PC-3 (cell line): ENCODE data around the gene CHKB. TPM values are rescaled to one million over a fixed set of nuclear protein-coding genes. Genes with fewer than 3 reads are reported as not detected.

Source experiments
- ATAC-seq: fragments of 200-7000 bp; cut with Tn5 transposase; 2 replicates; pipeline ENCODE4 v1.9.1; 2020; ENCODE audit warnings: mild to moderate bottlenecking, moderate library complexity
- BruUV-seq: library from RNA; stranded (reverse); fragments of 400-500 nt; replicated peaks from 2 replicates; lab custom pipeline; 2021; lab: Mats Ljungman, UMichigan
- CTCF ChIA-PET: fragments of 300-600 bp; sonication (Branson Sonifier 250); formaldehyde crosslinking; loops from one replicate; lab custom pipeline; 2022; ENCODE audit warnings: antibody characterized with exemption; lab: Charles Lee
- POLR2A ChIA-PET: fragments of 300-600 bp; sonication (Branson Sonifier 250); formaldehyde crosslinking; loops from one replicate; lab custom pipeline; 2022; ENCODE audit warnings: antibody characterized with exemption; ENCODE audit not compliant: unreplicated experiment; lab: Charles Lee
- DNase-seq: peaks from one replicate; pipeline ENCODE4 v3.0.0-alpha.2; 2015
- H2AFZ ChIP-seq: fragments of 300-600 bp; sonication (generic); 2 replicates; pipeline ENCODE4 v1.6.0; 2016; ENCODE audit warnings: antibody characterized with exemption, low read length
- H3F3A ChIP-seq: fragments of 300-600 bp; sonication (generic); one replicate; pipeline ENCODE4 v1.6.0; 2017; ENCODE audit warnings: antibody characterized with exemption, low read length, control low read depth, mild to moderate bottlenecking; ENCODE audit not compliant: unreplicated experiment
- H3K27ac ChIP-seq: fragments of 300-600 bp; sonication (generic); 2 replicates; pipeline ENCODE4 v1.5.1; 2016; ENCODE audit warnings: mild to moderate bottlenecking, low read length
- H3K27me3 ChIP-seq: fragments of 300-600 bp; sonication (generic); 2 replicates; pipeline ENCODE4 v1.6.1; 2016; ENCODE audit warnings: low read length, mixed read lengths
- H3K36me3 ChIP-seq: fragments of 300-600 bp; sonication (generic); 2 replicates; pipeline ENCODE4 v1.6.1; 2016; ENCODE audit warnings: low read depth, mixed run types, low read length, mixed read lengths
- H3K4me1 ChIP-seq: fragments of 300-600 bp; sonication (generic); 2 replicates; pipeline ENCODE4 v1.5.1; 2016; ENCODE audit warnings: low read length; ENCODE audit not compliant: insufficient read depth
- H3K4me2 ChIP-seq: fragments of 300-600 bp; sonication (generic); 2 replicates; pipeline ENCODE4 v1.6.0; 2016; ENCODE audit warnings: low read length
- H3K4me3 ChIP-seq: fragments of 300-600 bp; sonication (generic); 2 replicates; pipeline ENCODE4 v1.5.1; 2016; ENCODE audit warnings: mild to moderate bottlenecking, low read length, mixed read lengths
- H3K79me2 ChIP-seq: fragments of 300-600 bp; sonication (generic); 2 replicates; pipeline ENCODE4 v1.6.1; 2017; ENCODE audit warnings: low read length, mixed read lengths
- H3K9ac ChIP-seq: fragments of 300-600 bp; sonication (generic); 2 replicates; pipeline ENCODE4 v1.6.0; 2016; ENCODE audit warnings: mild to moderate bottlenecking, low read length
- H3K9me2 ChIP-seq: fragments of 300-600 bp; sonication (generic); replicated peaks from 2 replicates; pipeline ENCODE4 v1.6.1; 2016; ENCODE audit warnings: mixed run types, low read length, mixed read lengths
- H3K9me3 ChIP-seq: fragments of 300-600 bp; sonication (generic); 2 replicates; pipeline ENCODE4 v1.6.1; 2016; ENCODE audit warnings: low read length, mixed read lengths
- H4K20me1 ChIP-seq: fragments of 300-600 bp; sonication (generic); 2 replicates; pipeline ENCODE4 v1.6.1; 2016; ENCODE audit warnings: low read length, mixed read lengths
- EZH2 ChIP-seq: fragments of 300-600 bp; sonication (generic); IDR thresholded peaks from one replicate; pipeline ENCODE4 v1.6.1; 2017; ENCODE audit warnings: antibody characterized with exemption, mild to moderate bottlenecking, low read length; ENCODE audit not compliant: unreplicated experiment
- EZH2phosphoT487 ChIP-seq: fragments of 300-600 bp; sonication (generic); IDR thresholded peaks from 2 replicates; pipeline ENCODE4 v1.6.1; 2018; ENCODE audit warnings: mild to moderate bottlenecking, antibody characterized with exemption, low read length, borderline replicate concordance
- intact Hi-C: fragments of 100-400 bp; cut with micrococcal nuclease; formaldehyde crosslinking; loops from 2 replicates; pipeline ENCODE4 v1.9.0; 2023
- total RNA-seq: library from RNA; depleted of rRNA; stranded (reverse); fragments of >200 nt; gene quantifications from 2 replicates; pipeline ENCODE4 v1.2.3, GENCODE V29; 2014
- TF ChIP-seq, protein P1 (sequence below): fragments of 300-600 bp; sonication (generic); conservative IDR thresholded peaks from 2 replicates; pipeline ENCODE4 v1.5.1; 2017; ENCODE audit warnings: antibody characterized with exemption, low read depth, mild to moderate bottlenecking, low read length

Gene CHKB
- total RNA-seq, 1 experiment from 2014 or later = 31.5 TPM

DNA sequence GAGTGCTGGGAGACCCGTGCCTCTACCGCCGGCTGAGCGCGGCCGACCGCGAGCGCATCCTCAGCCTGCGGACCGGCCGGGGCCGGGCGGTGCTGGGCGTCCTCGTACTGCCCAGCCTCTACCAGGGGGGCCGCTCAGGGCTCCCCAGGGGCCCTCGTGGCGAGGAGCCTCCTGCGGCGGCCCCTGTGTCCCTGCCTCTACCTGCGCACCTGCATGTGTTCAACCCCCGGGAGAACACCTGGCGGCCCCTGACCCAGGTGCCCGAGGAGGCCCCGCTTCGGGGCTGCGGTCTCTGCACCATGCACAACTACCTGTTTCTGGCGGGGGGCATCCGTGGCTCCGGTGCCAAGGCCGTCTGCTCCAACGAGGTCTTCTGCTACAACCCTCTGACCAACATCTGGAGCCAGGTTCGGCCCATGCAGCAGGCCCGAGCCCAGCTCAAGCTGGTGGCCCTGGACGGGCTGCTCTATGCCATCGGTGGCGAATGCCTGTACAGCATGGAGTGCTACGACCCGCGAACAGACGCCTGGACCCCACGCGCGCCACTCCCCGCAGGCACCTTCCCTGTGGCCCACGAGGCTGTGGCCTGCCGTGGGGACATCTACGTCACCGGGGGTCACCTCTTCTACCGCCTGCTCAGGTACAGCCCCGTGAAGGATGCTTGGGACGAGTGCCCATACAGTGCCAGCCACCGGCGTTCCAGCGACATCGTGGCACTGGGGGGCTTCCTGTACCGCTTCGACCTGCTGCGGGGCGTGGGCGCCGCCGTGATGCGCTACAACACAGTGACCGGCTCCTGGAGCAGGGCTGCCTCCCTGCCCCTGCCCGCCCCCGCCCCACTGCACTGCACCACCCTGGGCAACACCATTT lies 33.5 kb downstream of the CHKB start:
- ChIA-PET CTCF (no interaction called here), POLR2A (no interaction called here)
- no peak for TF ChIP-seq EZH2
- TF ChIP-seq, protein P1, sequence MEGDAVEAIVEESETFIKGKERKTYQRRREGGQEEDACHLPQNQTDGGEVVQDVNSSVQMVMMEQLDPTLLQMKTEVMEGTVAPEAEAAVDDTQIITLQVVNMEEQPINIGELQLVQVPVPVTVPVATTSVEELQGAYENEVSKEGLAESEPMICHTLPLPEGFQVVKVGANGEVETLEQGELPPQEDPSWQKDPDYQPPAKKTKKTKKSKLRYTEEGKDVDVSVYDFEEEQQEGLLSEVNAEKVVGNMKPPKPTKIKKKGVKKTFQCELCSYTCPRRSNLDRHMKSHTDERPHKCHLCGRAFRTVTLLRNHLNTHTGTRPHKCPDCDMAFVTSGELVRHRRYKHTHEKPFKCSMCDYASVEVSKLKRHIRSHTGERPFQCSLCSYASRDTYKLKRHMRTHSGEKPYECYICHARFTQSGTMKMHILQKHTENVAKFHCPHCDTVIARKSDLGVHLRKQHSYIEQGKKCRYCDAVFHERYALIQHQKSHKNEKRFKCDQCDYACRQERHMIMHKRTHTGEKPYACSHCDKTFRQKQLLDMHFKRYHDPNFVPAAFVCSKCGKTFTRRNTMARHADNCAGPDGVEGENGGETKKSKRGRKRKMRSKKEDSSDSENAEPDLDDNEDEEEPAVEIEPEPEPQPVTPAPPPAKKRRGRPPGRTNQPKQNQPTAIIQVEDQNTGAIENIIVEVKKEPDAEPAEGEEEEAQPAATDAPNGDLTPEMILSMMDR = no peak
- TF ChIP-seq EZH2phosphoT487 = no peak
- Histone ChIP-seq H3K4me2 (no peak overlapping the region), H4K20me1 (no peaks in the 10 kb centered on the region), H3K27ac (no peak overlapping the region), H2AFZ (no peak overlapping the region), H3K27me3 (no peaks in the 10 kb centered on the region), H3K4me3 (no peak overlapping the region), H3K9me3 (no peaks in the 10 kb centered on the region), H3F3A (no peaks in the 10 kb centered on the region), H3K4me1 (no peaks in the 10 kb centered on the region), H3K36me3 (no peaks in the 10 kb centered on the region), H3K9me2 (no peaks in the 10 kb centered on the region), H3K9ac (no peak overlapping the region), H3K79me2 (no peaks in the 10 kb centered on the region)
- ATAC-seq (no peak), DNase-seq (no peak)
- no TSS peak for BruUV-seq
- intact Hi-C loops = no loop called here

DNA sequence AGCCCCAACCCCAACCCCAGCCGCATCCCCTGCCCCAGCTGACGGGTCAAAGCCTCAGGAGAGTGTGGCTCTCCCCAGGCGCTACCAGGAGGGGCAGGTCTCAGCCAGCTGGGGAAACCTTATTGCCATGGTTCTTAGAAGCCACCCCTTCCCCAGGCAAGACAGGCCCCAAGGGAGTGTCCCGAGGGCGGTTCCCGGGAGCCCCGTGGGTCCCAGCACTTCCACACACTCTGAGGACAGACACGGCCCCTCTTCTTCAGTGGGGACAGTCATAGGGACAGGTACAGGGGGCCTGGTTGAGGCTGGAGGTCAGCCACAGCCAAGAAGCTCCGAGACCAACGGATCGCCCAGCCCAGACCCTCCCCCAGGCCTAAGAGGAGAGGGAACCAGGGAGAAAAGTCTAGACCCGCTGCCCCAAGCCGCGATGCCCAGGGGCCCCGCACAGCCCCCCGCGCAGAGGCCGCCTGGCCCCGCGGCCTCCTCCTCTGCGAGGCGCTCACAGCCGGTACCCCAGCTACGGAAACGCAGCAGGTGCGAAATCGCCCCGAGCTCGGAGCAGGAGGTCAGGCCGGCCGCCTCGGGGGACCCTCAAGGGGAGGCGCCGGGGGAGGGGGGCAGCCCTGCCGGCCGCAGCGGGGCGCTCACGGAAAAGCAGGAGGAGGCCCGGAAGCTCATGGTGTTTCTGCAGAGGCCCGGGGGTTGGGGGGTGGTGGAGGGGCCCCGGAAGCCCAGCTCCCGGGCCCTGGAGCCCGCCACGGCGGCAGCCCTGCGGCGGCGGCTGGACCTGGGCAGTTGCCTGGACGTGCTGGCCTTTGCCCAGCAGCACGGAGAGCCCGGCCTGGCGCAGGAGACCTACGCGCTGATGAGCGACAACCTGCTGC lies 34.4 kb downstream of the CHKB start:
- H4K20me1 ChIP-seq = no peaks in the 10 kb centered on the region
- no peak overlapping the region for H3K4me2 ChIP-seq
- ATAC-seq (no peak), DNase-seq (no peak)
- H3K4me3 ChIP-seq = no peak overlapping the region
- no peak overlapping the region for H3K9ac ChIP-seq
- BruUV-seq = no TSS peak
- no peaks in the 10 kb centered on the region for H3K4me1 ChIP-seq
- H3F3A ChIP-seq = no peaks in the 10 kb centered on the region
- H3K36me3 ChIP-seq = no peaks in the 10 kb centered on the region
- intact Hi-C loops = no loop called here
- H3K9me3 ChIP-seq = no peaks in the 10 kb centered on the region
- no peaks in the 10 kb centered on the region for H3K27me3 ChIP-seq
- POLR2A ChIA-PET = interaction anchor here (0.6 kb wide), 1 partner anchor 23 kb away, joined by 3 read pairs; no protein-coding TSS in a partner anchor
- TF ChIP-seq, protein P1 = no peak
- TF ChIP-seq EZH2phosphoT487 (no peak), EZH2 (no peak)
- no peak overlapping the region for H2AFZ ChIP-seq
- no peaks in the 10 kb centered on the region for H3K9me2 ChIP-seq
- no peaks in the 10 kb centered on the region for H3K79me2 ChIP-seq
- CTCF ChIA-PET = no interaction called here
- no peak overlapping the region for H3K27ac ChIP-seq
